Measurements from ENCODE around the gene FGF6.
"Not testable (repeated sequence)": the region's sequence is repeated elsewhere in the genome, so short reads cannot be mapped to it uniquely, and the experiment has no call there.

The FGF6 gene

DNA sequence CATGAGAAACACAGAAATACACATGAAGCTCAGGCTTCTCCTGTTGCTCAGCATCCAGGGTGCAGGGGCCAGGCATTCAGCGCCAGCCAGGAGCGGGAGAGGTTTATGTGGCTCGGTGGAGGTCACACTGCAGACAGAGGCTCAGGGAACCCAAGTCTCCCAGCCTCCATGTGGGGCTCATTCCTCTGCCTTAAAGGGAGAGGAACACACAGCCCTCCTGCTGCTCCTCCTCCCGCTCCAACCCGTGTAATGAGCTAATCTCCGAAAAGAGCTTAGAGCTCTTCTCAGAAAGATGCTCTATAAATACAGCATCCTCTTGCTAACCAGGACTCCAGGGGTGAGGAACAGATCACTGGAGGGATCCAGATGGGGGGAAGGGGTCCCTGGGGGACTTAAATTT is 28.2 kb downstream of the FGF6 start:
- DNase-seq, result no peak

DNA sequence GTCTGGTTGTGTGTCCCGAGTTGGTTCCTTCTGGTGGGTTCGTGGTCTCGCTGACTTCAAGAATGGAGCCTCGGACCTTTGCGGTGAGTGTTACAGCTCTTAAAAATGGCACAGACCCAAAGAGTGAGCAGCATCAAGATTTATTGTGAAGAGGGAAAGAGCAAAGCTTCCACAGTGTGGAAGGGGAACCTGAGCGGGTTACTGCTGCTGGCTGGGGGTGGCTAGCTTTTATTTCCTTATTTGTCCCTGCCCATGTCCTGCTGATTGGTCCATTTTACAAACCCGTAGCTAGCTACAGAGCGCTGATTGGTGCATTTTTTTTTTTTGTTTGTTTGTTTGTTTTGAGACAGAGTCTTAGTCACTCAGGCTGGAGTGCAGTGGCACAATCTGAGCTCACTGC is 29.3 kb downstream of the FGF6 start:
- DNase-seq, result no peak

DNA sequence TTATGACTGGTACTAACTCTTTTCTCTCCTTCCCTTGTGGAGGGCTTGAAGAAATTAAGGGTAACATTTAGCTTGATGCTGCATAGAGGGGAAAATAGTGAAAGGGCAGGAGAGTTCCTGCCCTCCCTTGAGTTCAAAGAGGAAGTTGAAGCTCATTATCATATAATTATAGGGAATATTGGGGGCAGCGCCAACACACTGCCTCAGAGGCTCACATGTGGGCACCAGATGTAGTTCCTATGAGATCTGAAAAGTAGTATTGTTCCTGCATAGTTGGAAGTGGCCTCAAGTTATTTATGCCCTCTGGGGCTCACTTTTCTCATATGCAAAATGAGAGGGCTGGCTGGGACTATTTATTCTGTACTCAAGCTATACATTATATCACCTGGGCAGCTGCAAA is 33.1 kb downstream of the FGF6 start:
- no peak for DNase-seq

DNA sequence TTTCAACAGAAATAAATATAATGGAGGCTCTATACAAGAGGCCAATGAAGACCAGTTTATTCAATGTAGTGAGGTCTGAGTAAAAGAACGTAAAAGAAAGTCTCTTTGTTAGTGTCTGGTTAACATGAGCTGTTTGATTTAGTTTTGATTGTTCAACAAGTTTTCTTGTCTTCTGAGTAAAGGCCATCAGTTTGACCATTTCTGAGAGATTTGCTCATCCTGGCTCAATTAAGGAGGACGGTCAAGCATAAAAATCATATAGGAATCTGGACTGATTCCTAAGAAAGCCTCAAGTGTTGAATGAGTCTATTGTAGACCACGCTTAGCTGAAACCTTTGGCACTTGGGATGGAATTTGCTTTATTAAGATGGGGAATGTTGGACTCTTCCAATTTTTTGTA is 33.6 kb downstream of the FGF6 start:
- DNase-seq, result no peak

DNA sequence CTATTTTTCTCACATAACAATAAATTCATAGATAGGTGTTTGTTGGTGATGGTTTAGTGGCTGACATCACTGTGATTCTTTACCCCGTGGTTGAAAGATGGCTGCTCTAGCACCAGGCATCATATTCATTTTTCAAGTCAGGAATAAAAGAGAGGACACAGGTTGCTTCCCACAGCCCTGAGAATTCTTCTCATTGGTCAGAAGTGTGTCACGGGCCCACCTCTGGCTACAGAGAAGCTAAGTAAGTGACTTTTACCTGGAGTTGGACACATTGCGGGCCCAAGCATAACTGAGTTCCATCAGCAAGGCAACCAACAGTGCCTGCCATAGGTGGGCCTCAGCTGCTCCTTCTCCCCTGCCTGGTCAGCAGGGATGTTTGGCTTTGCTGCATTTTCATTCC is 38.5 kb downstream of the FGF6 start:
- no peak for DNase-seq

DNA sequence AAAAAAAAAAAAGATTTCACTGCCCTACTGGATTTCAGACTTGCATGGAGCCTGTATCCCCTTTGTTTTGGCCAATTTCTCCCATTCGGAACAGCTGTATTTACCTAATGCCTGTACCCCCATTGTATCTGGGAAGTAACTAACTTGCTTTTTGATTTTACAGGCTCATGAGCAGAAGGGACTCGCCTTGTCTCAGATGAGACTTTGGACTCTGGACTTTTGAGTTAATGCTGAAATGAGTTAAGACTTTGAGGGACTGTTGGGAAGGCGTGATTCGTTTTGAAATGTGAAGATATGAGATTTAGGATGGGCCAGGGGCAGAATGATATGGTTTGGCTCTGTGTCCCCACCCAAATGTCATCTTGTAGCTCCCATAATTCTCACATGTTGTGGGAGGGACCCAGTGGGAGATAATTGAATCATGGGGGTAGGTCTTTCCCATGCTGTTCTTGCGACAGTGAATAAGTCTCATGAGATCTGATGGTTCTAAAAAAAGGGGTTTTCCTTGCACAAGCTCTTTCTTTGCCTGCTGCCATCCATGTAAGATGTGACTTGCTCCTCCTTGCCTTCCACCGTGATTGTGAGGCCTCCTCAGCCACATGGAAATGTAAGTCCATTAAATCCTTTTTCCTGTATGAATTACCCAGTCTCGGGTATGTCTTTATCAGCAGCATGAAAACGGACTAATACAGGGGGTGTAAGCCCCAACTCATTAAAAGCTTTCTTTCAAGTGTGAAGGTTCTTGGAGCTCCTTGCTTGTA is 40.6 kb downstream of the FGF6 start:
- DNase-seq, result not testable (repeated sequence)

DNA sequence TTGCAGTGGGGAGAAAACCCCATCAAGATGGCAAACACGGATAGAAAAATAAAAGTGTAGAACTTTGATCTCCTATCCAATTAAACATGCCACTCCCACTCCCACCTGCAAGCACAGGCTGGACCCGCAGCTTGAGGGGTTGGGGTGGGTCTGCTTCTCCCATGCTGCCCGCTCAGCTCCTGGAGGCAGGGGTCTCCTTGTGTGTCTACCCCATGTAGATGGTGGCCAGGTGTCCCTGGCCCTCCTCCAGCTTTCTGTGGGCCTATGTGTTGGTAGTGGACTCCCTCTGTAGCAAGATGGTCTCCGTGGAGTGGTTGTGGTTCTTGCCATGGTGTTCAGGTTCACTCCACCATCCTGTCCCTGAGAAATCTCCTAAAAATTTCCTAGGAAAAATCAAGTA is 42.6 kb downstream of the FGF6 start:
- no peak for DNase-seq

DNA sequence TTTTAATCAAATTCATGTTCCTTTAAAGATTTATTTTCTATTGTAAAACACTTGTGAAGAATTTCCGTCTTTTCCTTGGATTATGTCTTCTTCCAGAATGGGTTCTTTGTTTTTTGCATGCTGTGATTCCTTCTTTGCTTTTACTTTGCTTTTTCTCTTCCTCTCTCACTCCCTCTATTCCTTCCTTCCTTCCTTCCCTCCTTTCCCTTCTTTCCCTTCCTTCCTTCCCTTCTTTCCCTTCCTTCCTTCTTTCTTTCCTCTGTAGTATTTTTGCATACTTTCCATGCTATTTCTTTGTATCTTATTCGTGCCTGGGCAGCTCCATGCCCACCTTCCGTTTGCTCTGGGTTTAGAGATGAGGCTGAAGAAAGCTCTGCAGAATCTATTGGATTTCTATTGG is 44.5 kb downstream of the FGF6 start:
- no peak for DNase-seq

DNA sequence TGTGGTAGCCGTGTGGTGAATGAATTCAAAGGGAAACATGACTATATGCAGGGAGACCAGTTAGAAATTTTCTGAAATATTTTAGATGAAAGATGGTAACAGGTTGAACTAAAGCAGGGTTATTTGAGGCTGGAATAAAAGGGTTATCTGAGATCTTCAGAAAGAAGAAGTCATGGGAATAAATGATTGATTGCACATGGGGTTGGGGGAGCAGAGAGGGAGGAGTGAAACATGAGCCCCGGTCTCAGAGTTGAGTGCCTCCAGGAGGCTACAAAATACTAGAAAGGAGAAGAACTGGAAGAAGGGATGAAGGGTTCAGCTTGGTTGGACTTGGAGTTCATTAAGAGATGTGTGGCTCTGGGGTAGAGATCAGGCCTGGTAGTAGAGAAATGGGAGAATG is 49.8 kb downstream of the FGF6 start:
- no peak for DNase-seq

DNA sequence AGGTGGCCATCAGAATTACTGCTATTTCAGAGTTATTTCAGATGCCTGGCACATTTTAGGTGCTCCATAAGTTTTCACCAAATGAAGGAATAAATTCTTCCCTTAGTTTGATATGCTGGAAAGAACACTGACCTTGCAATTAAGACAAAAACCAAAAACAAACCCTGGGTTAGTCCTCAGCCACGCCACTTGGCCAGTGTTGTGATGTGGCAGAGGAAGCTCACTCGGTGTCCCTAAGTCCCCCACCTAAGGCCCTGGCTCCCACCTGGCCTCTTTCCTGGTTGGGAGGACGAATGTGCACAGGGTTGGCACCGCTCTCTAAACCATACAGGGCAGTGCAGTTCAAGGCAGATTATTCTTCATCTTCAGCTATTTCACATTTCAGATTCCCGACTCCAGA is 52.4 kb downstream of the FGF6 start:
- no peak for DNase-seq

DNA sequence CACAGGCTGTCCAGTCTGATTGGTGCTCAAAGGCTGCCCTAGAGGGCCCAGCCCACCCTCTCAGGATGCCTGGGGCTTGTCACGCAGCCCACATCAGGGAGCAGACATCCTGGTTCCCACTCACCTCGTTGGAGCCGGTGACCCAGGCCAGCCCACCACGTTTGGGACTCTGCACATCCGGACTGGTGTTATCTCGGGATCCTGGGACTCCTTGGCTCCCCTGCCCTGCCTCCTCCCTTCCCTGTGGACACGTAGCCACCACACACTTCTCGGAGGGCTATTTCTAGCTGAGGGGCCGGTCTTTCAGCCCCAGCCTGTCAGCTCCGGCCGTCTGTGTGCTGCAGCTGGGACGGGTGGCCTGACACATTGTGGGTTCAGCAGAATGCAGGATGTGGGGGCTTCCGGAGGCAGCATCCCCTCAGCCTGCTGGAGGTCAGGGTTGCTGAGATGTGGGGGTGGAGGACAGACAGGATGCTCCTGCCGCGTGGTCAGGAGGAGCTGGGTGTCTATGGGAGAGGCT is 53.3 kb downstream of the FGF6 start:
- no peak for DNase-seq

DNA sequence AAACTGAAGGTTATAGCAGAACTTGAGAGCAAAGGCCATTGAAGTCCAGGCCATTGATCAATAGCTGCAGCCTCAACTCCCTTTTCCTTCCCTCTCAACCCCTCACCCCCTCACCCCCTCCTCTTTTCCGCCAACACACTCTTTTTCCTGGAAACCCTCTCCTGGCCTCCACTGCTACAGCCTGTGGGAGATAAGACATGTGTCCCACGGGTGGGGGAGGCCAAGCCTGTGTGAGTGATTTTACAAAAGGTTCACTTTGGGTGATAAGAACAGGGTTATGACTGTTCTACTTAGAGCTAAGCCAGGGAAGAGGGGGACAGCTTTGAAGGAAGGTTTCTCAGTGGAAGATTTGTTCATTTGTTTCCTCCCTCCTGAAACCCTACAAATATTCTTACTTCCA is 57.0 kb downstream of the FGF6 start:
- DNase-seq, result no peak

DNA sequence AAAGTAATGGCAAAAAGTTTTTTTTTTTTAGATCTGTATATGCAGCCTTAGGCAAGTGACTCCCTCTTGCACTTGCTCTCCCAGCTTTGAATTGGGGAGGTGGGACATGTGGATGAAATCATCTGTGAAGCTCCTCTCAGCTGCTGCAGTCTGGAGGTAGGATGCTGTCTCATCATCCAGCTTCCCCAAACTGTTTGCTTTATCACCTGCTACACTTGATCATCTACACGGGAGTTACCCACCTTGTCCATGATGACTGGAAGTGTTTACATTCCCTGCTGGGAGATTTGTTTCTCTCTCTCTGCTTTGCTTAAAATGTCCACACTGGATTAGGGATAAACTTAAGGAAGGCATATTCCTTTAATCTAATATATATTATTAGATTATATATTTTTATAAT is 57.6 kb downstream of the FGF6 start:
- DNase-seq, result no peak

DNA sequence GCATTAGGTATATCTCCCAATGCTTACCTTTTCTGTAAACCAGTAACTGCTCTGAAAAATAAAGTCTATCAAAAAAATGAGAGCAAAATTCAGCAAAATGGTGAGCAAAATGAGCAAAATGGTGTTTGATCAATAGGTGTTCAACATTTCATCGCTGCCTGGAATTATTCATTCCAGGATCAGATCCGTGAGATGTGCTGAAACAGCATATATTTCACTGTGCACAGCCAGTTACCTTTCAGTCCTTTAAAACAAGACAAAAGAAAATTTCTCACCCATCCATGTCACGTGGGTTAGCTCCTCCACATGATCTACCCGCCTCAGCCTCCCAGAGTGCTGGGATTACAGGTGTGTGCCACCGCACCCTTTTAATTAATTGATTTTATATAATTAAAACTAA is 58.0 kb downstream of the FGF6 start:
- no peak for DNase-seq

DNA sequence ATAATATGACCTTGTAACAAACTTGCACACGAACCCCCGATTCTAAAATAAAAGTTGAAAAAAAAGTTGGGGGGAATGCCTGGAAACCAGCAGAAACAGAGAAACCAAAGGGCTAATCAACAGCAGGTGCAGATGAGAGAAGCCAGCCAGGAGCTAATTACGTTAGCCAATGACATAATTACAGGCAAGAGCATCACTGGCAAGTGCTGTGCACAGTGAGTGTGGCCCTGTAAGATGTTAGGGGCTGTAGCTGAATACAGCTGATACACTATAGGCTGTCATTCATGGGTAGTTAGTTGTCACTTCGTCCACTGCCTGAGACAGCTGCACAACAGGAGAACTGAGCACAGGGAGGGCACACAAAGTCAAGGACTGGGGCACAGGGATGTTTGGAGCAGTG is 58.8 kb downstream of the FGF6 start:
- no peak for DNase-seq

All from CD4-positive, alpha-beta T cell treated with Interleukin-1 beta for 1 hour (primary cell).